Right lung (tissue), 5 donors: Measurements from ENCODE around the gene SRGAP2B. TPM values are rescaled to one million over a fixed set of nuclear protein-coding genes. Genes with fewer than 3 reads are reported as not detected.
"Not testable (repeated sequence)": the region's sequence is repeated elsewhere in the genome, so short reads cannot be mapped to it uniquely, and the experiment has no call there.

Experiments used
- DNase-seq, 2 donors: peaks; one replicate each; pipeline ENCODE4 v3.0.0-alpha.2; 2013
- polyA plus RNA-seq, 5 donors: library from polyadenylated mRNA; unstranded; fragments of 120-200 nt; gene quantifications; one replicate each; pipeline versions ENCODE4 v1.2.1 to v1.2.3, GENCODE V29; 2013; ENCODE audit warnings: inconsistent platforms in 1 of 5, low replicate concordance in 1 of 5; ENCODE audit not compliant: insufficient read length in 5 of 5, insufficient read depth in 1 of 5

SRGAP2B gene
- polyA plus RNA-seq, 5 donors: 18.4 to 35.5 (median 29.0) TPM

- peak; percentile 25 to 28 for DNase-seq
Observed at GRCh38 chr1:145093517-145094149, 1.5 kb downstream of the SRGAP2B start.

GRCh38 chr1:145082483-145083255, 12.5 kb downstream of the SRGAP2B start:
- DNase-seq: not testable (repeated sequence)

DNA sequence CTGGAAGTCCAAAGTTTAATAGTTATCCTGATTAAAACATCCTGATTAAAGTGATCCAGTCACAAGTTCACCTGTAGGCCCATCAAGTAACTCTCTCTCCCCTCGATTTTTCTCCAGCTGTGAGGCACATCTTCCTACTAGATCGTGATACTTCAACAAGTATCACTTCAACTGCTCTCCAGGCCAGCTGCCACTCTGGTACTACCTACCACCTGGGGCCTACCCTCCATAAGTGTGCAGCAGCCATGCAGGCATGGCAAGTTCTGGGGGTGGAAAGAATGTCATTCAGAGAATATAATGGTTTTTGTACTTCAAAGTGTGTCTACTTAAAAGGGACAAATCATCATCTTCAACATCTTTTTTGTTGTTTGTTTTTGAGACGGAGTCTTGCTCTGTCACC, 14.9 kb downstream of the SRGAP2B start:
- DNase-seq: not testable (repeated sequence)

GRCh38 chr1:145079737-145080136, 15.4 kb downstream of the SRGAP2B start:
- DNase-seq: not testable (repeated sequence)

GRCh38 chr1:145078787-145079370, 16.2 kb downstream of the SRGAP2B start:
- not testable (repeated sequence) for DNase-seq

GRCh38 chr1:145077872-145078786, 17.0 kb downstream of the SRGAP2B start:
- not testable (repeated sequence) for DNase-seq

- not testable (repeated sequence) for DNase-seq
Observed at GRCh38 chr1:145076877-145077276, 18.3 kb downstream of the SRGAP2B start.

DNA sequence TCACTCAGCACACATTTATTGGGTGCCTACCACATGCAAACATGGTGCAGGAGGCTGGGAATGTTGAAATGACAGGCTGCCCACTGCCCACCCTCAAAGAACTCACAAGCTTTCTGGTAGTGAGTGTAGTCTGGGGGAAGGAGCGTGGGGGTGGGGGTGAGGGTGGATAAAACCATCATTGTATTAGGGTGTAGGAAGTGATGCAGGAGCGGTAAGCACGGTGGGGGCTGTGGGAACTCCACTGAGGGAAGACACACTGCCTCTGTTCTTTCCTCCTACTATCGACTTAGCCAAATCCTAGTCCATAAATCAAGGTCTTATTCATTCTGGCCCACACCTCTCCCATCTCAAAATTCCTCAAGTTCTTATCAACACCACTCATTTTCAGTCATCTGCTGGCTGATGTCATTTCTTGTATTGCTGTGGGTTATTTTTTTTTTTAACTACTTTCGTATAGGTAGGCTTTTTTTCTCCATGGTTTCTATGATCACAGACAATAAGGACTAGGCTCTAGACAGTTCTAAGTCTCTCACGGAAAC, 21.0 kb downstream of the SRGAP2B start:
- DNase-seq: not testable (repeated sequence)

DNA sequence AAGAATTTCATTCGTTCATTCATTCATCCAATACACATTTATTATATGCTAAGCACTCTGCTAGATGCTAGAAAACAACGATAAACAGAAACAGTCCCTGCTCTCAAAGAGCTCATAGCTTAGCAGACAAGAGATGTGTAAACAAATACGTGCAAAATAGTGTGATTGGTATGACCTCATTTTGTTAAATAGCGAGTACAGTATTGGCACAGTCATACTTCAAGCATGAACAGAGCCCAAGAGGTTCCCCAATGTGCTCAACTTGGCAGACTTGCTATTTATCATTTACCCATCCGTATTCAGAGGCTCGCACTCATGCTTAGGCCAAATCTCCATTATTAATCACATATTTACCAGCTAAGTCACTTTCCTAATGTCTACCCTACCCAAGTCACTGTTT, 23.6 kb downstream of the SRGAP2B start:
- DNase-seq: not testable (repeated sequence)

DNA sequence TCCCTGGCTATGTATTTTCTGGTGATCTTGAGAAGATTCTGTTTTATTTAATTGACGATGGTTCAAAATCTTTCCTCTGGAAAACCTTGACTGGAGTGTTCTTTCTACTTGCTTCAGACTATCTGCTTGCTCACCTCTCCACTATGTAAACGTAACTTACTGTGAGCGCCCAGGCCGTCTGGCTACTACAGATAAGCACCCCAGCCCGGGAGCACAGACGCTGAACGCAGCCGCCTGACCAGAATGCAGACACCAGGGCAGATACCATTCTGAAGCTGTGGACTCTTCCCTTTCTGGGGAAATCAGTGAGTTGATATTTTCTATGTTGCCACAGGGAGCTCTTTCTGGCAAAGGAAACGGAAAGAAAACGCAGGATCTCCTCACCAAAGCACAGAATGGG, 28.6 kb downstream of the SRGAP2B start:
- DNase-seq: not testable (repeated sequence)

- DNase-seq: not testable (repeated sequence)
Observed at GRCh38 chr1:145065194-145065826, 29.8 kb downstream of the SRGAP2B start.

GRCh38 chr1:145063941-145064648, 31.0 kb downstream of the SRGAP2B start:
- not testable (repeated sequence) for DNase-seq

GRCh38 chr1:145063285-145063684, 31.8 kb downstream of the SRGAP2B start:
- DNase-seq: not testable (repeated sequence)

DNA sequence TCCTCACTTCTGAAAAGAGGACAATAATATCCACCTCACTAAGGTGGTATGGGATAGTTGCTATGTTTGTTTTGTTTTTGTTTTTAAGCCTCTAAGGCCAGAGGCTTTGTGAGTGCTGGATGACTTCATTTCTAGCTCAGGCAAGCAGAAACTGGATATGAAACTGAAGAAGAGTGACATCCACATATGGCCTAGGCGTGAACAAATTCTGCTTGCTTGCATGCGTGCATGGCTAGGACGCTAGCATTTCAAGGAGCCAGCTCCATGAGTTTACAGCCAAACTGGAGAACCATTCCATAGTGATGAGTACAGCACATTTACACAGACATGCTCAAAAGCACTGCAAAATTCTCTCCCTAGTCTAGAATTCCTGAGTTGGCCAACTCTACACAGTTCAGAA, 36.9 kb downstream of the SRGAP2B start:
- DNase-seq: not testable (repeated sequence)

GRCh38 chr1:145055217-145055760, 39.8 kb downstream of the SRGAP2B start:
- not testable (repeated sequence) for DNase-seq

GRCh38 chr1:145053428-145053827, 41.7 kb downstream of the SRGAP2B start:
- DNase-seq: not testable (repeated sequence)

GRCh38 chr1:145052019-145052776, 42.9 kb downstream of the SRGAP2B start:
- not testable (repeated sequence) for DNase-seq

- DNase-seq: not testable (repeated sequence)
Observed at GRCh38 chr1:145048181-145048856, 46.8 kb downstream of the SRGAP2B start.
